T-helper 22 cell (primary cell): ENCODE data around the gene VTI1A.
"Not testable (repeated sequence)": the region's sequence is repeated elsewhere in the genome, so short reads cannot be mapped to it uniquely, and the experiment has no call there.

Experiments used
- DNase-seq: peaks from one replicate; pipeline ENCODE4 v3.0.0-alpha.2; 2020; ENCODE audit warnings: low read depth

VTI1A gene

GRCh38 chr10:112507046-112507445 lies 60.0 kb downstream of the VTI1A start:
- DNase-seq = no peak

- no peak for DNase-seq
Measured at GRCh38 chr10:112507988-112508387, 61.0 kb downstream of the VTI1A start.

DNA sequence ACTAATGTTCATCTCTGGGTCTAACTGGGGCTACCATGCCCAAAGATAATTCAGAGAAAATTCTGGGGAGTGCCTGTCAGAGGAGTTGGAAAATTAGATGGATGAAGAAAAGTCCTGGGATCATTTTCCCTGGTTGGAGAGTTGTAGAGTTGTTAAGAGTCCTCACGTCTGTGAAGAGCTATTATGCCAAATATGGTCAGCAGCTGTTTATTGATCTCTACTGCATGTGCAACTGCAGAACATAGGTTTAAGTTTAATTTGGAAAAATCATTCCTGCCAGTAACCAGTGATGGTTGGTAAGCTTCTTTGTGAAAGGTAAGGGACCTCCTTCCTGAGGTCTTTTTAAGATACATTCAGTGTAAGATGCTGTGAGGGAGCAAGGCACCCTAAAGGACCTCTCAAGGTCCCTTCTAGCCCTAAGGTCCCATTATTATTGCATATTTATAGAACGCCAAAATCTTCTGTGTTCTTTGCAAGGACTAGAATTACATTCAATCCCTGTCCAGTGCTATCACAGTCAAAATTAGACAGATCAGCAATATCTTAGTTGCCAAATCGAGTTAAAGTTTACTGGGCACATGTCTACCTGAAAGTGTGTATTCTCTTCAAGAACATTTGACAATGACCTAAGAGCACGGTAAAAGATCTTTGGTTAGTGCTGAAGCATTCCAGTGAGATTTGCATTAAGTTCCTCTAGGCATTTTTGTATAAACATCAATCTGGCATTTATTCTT lies 62.7 kb downstream of the VTI1A start:
- no peak for DNase-seq

DNA sequence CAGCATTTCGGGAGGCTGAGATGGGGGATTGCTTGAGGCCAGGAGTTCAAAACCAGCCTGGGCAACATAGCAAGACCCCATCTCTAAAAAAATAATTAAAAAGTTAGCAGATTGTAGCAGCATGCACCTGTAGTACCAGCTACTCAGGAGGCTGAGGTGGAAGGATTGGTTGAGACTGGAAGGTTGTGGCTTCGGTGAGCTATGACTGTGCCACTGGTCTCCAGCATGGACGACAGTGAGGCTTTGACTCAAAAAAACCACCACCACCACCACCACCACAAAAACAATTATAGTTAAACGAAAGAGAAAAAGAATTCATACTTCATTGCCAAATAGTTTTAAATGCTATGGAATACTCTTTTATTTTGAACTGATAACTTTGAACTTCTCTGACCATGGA lies 63.4 kb downstream of the VTI1A start:
- DNase-seq = no peak

DNA sequence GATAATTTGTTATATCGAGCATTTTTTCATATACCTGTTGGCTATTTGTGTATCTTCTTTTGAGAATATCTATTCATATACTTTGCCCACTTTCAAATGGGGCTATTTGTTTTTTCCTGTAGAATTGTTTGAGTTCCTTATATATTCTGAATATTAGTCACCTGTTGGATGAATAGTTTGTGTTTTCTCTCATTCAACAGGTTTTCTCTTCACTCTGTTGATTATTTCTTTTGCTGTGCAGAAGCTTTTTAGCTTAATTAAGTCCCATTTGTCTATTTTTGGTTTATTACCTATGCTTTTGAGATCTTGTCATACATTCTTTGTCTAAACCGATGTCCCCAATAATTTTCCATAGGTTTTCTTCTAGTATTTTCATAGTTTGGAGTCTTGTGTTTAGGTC lies 65.3 kb downstream of the VTI1A start:
- DNase-seq = no peak

DNA sequence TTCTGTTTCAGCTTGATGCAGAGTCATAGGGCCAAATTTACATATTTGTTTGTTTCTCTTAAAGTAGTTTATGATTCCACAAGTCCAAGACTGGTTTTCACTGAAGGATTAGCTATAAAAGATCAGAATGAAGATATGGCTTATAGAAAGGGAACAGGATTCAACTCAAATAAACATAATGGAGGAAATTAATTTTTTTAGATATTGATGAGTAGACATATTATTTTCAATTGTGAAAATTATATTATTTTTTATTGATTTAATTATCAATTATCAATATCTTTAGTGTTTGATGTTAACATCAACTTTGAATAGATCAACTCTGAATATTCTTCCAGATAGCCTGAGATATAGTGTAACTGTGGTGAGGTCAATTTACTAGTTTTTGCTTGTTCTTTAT lies 68.1 kb downstream of the VTI1A start:
- no peak for DNase-seq

- no peak for DNase-seq
Measured at GRCh38 chr10:112515852-112516251, 68.8 kb downstream of the VTI1A start.

- DNase-seq = no peak
Measured at GRCh38 chr10:112517451-112517862, 70.4 kb downstream of the VTI1A start.

DNA sequence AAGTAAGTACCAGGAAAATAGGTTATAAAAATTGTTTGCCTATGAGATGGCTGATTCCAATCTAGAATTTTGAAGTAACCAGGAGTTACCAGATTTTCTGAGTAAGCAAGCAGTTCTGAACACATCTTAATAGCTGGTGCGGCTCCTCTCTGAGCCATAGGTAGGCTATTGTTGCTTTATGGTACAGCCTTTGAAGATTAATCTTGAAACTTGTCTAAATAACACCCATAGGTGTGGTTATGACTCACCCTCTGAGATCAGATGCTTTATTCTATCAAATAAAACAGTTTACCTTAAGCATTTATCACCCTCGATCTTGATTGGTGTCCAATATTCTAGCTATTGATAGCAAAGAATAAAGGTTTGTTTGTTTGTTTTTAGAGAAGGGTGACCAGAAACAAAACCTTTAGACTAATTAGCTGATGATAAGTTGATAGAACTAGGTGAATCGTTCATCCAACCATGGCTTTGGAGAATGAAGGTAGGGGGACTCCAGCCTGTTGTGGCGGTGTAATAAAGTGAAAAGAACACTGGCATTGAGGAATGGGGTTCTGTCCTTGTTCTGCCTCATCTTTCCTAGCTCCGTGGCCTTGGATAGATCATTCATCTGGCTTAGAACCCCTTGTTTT lies 72.2 kb downstream of the VTI1A start:
- DNase-seq = no peak

GRCh38 chr10:112520914-112521313 lies 73.9 kb downstream of the VTI1A start:
- DNase-seq = no peak

GRCh38 chr10:112524641-112525040 lies 77.6 kb downstream of the VTI1A start:
- no peak for DNase-seq

DNA sequence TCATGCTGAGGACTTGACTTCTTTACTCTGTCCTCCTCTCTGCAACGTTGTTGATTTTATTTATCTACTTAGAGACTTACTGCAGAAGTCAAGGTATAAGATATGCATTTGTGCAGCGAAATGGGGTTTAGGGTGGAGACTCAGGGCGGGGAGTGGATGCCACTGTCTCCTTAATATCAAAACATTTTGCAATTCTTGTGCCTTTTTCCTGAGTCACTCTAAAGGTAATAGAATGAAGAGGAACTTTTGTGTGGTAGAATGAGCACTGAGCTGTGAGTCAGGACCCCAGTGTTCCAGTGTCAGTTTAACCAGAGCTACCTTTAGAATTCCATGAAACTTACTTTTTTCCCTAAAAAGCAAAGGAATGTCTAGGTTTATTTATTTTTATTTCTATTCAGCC lies 78.2 kb downstream of the VTI1A start:
- DNase-seq = no peak

DNA sequence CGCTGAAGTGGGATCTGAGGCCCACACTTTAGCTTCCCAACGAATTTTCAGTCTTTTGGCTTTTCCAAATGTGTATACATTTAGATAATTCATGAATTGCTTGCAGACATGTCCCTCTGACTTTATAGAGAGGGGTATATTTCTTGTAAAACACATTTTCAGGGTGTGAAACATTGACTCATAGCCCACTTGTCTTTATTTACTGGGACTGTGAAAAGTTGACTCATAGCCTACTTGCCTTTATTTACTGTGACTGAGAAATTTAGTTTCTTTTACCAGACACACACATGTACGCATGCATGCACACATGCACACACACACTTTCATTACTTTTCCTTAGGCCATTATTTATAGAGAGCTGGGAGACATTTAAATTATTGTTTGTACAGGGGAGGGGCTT lies 79.1 kb downstream of the VTI1A start:
- no peak for DNase-seq

DNA sequence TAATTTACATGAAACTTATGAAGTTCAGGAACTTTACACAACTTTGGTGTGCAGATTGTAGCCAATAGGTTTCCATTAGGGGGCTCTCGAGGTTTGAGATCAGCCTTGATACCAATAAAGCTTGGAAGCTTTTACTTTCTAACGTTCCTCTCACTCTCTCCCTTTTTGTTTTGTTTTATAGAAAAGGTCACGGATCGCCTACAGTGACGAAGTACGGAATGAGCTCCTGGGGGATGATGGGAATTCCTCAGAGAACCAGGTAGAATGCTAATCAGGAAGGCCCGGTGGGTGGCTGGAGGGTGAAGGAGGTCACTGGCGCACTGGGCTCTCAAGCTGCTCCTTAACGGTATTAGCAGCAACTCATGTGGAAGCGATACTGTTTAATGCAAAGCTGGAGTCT lies 79.9 kb downstream of the VTI1A start:
- no peak for DNase-seq

DNA sequence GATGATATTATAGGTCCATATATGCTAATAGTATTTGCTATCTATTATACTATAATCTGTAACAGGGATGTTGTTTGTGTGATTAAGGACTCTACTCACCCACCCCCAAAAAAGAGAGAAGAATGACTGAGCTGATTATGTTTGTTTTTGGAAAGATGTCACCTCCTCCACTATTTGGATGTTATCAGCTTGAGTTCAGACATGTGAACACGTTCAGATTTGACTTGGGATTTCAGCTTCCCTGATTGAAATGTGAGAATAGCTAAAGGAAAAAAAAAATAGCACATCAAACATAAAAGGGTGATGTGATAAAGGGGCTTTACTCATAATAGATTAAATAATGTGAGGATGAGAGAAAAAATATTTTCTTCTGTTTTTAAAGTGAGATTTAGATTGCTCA lies 81.2 kb downstream of the VTI1A start:
- DNase-seq = no peak

- no peak for DNase-seq
Measured at GRCh38 chr10:112531421-112531820, 84.4 kb downstream of the VTI1A start.

DNA sequence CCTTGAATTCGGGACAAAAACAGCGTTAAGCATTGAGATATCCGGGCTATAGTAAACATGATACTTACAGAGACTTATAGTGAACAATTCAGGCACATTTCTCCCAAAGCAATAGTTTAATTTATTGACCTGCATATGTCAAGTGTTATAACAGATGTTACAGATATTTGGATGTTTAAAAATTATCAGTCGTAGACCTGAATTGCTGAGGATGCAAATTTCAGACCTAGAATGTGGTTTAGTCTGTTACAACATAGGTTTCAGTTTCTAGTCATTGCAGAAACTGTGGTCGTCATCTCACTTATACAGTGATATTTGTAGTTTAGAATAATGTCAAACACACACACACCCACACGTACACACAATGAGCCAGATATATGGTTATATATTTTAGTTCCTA lies 85.2 kb downstream of the VTI1A start:
- no peak for DNase-seq

GRCh38 chr10:112532956-112533355 lies 85.9 kb downstream of the VTI1A start:
- no peak for DNase-seq

DNA sequence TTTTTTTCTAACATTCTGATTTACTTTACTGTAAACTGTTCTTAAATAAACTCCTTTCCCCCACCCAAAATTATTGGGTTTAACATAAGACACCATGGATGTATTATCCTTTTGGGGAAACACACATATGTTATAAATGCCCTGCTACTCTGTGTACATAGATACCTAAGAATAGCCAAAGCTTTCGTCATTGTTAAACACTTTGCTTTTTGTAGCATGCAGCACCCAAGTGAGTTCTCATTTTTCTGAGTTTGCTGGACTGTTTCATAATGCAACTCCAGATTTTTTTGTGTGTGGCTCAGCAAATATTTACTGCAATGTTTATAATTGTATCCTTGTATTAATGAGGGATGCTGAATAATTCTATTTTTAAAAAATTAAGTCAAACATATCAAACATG lies 86.9 kb downstream of the VTI1A start:
- no peak for DNase-seq

GRCh38 chr10:112535531-112535951 lies 88.5 kb downstream of the VTI1A start:
- no peak for DNase-seq

DNA sequence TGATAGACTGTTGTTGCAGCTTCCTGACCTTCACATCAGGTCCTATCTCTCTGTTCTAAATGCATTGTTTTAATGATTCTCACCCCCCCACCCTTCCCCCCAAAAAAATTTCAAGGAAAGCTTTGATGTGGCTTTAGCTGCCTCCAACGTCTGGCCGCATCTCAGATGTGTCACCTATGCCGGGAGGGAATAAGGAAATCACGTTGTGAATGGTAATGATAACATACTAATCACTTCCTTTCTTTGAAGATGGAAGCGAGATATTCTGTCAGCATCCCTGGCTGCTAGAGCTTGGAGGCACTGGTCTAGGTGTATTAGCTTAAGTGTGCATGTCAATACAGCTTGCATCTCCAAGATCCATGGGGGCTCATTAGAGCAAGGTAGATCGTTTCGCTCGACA lies 89.6 kb downstream of the VTI1A start:
- no peak for DNase-seq

GRCh38 chr10:112538168-112538567 lies 91.2 kb downstream of the VTI1A start:
- DNase-seq = no peak

DNA sequence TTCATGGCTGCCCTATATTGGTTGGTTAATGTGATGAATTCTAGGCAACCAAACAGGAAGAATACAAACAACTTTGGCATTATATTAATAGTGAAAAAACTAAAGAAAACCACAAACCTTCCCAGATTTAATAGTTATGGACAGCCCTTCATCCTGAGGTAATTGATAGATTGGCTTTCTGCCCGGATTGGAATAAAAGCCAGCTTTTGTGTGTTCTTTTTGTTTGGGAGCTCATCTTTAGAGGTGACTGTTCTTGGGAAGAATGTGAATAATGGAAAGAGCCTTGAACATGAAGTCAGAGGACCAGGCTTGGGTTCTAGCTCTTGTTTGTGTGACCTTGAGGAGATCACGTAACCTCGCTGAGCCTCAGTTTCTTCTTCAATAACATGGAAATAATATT lies 92.3 kb downstream of the VTI1A start:
- DNase-seq = no peak

DNA sequence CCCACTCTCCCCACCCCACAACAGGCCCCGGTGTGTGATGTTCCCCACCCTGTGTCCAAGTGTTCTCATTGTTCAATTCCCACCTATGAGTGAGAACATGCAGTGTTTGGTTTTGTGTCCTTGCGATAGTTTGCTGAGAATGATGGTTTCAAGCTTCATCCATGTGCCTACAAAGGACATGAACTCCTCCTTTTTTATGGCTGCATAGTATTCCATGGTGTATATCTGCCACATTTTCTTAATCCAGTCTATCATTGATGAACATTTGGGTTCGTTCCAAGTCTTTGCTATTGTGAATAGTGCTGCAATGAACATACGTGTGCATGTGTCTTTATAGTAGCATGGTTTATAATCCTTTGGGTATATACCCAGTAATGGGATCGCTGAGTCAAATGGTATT lies 95.8 kb downstream of the VTI1A start:
- not testable (repeated sequence) for DNase-seq
